Erythroblast (primary cell): ENCODE data around the gene XG.

Experiments used
- GATA1 ChIP-seq: IDR thresholded peaks from 2 replicates; pipeline ENCODE4 v1.6.1; 2011; ENCODE audit warnings: low read depth, mild to moderate bottlenecking, control low read depth, low read length, moderate library complexity
- POLR2A ChIP-seq: IDR thresholded peaks from 2 replicates; pipeline ENCODE4 v1.6.1; 2011; ENCODE audit warnings: mild to moderate bottlenecking, low read length

- TF ChIP-seq POLR2A (no peak), GATA1 (no peak)
Observed at GRCh38 chrX:2769615-2770014, 17.8 kb downstream of the XG start.
